DLD1 (cell line): ENCODE measurements around the gene IGF2R.
"Not testable (repeated sequence)": the region's sequence is repeated elsewhere in the genome, so short reads cannot be mapped to it uniquely, and the experiment has no call there.

Source experiments
- in situ Hi-C: cut with HindIII; loops from 2 replicates; pipeline ENCODE4 v1.10.0; 2017; ENCODE audit warnings: low sequenced_read_pairs

Gene IGF2R

GRCh38 chr6:159952289-159953005, 16.4 kb upstream of the IGF2R start:
- in situ Hi-C loops, result no loop called here

- in situ Hi-C loops, result no loop called here
Measured at GRCh38 chr6:159953091-159953601, 15.7 kb upstream of the IGF2R start.

DNA sequence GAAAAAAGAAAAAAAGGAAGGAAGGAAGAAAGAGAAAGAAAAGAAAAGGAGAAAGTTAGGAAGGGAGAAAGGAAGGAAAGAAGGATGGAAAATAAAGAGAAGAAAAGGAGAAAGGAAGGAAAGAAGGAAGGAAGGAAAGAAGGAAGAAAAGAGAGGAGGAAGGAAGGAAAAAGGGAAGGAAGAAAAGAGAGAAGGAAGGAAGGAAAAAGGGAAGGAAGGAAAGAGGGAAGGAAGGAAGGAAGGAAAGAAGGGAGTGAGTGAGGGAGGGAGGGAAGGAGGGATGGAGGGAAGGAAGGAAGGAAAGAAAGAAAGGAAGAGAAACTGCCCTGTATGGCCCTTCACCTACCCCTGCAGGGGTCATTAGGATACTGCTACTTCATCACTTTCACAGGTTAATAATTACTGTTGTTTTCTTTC, 12.9 kb upstream of the IGF2R start:
- in situ Hi-C loops, result no loop called here

- in situ Hi-C loops, result no loop called here
Measured at GRCh38 chr6:159957071-159957673, 11.7 kb upstream of the IGF2R start.

DNA sequence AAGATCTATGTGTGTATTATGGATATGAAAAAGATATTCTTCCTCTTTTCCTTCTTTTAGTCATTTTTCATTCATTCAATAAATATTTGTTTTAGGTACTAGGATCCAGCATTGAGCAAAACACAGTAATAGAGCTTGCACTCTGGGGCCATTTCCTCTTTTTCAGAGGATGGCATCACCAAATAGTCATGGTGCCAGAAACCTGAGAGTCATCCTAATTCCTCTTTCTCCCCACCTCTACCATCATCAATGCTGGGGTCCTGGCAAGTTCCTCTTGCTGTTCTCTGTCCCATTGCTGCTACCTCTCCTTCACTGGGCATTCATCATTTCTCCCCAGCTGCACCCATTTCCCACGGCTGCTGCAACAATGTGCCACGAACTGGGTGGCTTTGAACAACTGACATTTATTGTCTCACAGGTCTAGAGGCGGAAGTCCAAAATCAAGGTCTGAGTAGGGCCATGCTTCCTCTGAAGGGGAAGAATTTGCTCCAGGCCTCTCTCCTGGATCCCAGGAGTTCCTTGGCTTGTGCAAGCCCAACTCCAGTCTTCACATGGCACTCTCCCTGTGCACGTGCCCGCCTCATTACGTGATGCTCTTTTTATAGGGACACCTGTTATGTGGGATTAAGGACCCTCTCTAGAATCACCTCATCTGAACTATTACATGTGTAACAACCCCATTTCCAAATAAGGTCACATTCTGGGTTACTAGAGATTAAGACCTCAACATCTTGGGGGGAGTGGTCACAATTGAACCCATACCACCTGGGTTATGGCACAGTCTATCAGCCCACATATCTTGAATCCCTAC, 9.5 kb upstream of the IGF2R start:
- in situ Hi-C loops, result no loop called here

- in situ Hi-C loops, result no loop called here
Measured at GRCh38 chr6:159959976-159960384, 8.9 kb upstream of the IGF2R start.

- in situ Hi-C loops, result no loop called here
Measured at GRCh38 chr6:159960485-159960884, 8.4 kb upstream of the IGF2R start.

- in situ Hi-C loops, result no loop called here
Measured at GRCh38 chr6:159961528-159961927, 7.4 kb upstream of the IGF2R start.

- in situ Hi-C loops, result no loop called here
Measured at GRCh38 chr6:159963111-159963510, 5.8 kb upstream of the IGF2R start.

- in situ Hi-C loops, result no loop called here
Measured at GRCh38 chr6:159964046-159964445, 4.8 kb upstream of the IGF2R start.

- in situ Hi-C loops, result no loop called here
Measured at GRCh38 chr6:159966339-159966738, 2.5 kb upstream of the IGF2R start.

DNA sequence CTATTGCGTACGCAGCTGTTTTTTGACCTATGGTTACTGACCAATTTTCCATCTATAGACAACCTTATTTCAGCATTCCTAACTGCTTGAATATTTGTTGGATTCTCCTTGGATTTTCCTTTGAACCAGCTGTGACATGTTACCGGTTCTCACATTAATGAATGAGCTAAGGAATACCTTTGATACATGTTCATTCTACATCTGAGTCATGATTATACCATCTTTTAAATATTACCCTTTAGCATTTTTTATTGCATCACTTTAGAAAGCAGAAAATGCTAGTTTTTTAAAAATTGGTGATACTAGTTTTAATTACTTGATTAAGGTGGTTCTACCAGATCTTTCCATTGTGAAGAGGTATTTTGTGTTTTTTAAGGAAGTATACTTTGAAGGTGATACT, 1.9 kb upstream of the IGF2R start:
- in situ Hi-C loops, result no loop called here

DNA sequence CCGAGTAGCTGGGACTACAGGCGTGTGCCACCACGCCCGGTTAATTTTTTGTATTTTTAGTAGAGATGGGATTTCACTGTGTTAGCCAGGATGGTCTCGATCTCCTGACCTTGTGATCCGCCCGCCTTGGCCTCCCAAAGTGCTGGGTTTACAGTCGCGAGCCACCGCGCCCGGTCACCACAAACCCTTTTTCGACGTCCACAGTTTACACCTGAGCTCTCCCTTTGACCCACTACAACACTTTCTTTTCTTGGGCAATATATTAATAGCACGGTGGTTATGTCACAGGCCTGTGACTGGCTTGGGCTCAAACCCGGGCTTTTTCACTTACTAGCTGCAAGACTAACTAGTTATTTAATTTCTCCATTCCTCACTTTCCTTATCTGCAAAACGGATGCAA, 1.3 kb upstream of the IGF2R start:
- in situ Hi-C loops, result not testable (repeated sequence)

- in situ Hi-C loops, result no loop called here
Measured at GRCh38 chr6:159969204-159969912, 476 bp downstream of the IGF2R start.

GRCh38 chr6:159969921-159970320, 1.0 kb downstream of the IGF2R start:
- in situ Hi-C loops, result no loop called here

DNA sequence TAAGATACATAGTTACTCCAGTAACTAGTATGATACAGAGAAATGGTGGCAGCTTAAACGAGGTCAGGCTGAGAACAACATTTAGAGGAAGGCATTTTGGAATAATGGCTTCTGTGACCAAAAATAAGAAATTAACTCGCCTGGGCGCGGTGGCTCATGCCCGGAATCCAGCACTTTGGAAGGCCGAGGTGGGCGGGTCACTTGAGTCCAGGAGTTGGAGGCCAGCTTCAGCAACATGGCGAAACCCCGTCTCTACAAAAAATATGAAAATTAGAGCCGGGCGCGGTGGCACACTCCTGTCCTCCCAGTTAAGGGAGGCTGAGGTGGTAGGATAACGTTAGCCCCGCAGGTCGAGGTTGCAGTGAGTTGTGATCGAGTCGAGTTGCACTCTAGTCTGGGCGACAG, 1.8 kb downstream of the IGF2R start:
- in situ Hi-C loops, result no loop called here

DNA sequence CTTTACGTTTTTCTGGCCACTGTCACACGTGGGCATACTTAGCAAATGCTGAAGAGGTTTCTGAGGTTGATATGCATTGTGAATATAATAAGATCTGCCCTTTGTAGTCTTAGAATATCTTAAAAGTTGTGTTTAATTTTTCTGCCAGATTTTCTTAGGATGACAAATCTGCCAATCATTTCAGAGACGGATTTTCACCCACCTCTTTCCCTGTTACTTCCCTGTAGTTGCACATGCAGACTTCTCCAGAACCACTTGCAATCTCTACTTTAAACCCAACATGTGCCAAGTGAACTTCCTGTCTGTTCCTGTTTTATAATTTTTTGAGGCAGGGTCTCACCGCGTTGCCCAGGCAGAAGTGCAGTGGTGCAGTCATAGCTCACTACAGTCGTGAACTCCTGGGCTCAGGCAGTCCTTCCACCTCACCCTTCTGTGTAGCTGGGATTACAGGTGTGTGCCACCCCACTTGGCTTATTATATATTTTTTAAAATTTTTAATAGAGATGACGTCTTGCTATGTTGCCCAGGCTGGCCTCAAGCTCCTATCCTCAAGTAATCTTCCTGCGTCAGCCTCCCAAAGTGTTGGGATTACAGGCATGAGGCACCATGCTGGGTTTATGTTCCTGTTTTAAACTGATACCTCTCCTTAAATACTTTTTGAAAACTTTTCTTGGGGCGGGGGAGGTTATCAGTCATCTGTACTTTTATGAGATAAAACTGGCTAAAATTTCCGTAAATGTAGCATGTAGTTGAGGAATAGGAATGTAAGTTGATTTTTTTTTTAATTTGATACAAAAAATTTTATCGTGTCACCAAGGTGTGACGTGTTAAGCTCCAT, 2.7 kb downstream of the IGF2R start:
- in situ Hi-C loops, result no loop called here

DNA sequence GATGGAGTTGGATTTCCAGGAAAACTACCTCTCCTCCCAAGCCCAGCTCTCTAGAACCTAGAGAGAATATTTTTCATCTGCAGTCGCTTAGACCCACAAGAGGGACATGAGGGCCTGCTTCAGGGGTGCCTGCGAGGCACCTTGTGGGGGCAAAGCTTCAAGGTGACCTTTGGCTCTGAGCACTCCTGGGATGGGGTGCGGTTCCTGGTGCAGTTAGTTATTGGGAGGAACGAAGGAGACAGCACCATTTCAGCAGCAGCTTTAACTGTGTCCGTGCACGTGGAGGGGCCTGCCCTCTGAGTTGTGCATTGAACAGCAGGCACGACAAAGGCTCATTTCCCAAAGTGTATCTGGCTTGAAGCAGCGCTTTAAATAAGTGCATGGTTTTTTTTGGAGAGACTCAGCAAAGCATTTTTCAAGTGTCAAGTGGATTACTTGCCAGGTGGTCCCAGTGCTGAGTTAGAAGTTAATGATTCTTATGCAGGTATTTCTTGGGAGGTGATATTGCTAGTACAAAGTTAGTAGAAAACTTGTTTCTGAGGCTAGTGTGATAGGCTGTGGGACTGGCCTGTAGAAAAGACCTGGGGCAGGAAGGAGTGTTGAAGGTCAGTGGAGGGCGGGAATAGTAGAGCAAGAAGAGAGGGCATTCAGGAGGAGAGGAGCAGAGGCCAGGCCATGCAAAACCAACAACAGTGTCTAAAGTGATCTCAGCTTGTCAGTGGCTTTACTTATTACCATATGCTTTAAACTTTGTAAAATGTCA, 3.8 kb downstream of the IGF2R start:
- in situ Hi-C loops, result no loop called here

DNA sequence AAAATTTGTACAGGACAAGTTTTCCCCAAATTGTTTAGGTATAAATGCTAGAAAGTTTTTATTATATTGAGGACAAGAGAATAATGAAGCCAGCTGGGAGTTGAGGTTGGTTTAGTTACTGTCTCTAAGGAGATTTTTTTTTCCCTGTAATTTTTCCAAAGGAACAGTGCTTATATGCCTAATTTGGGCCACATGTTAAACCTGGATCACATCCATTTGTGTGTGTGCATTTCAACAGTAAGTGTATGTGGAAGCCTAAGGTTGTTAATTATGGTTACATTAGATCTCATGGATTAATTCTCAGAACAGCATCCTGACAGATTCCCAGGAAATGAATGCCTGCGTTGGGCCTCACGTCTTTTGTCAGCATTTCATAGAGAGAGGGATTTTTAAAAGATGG, 4.5 kb downstream of the IGF2R start:
- in situ Hi-C loops, result no loop called here
